GM23338 (cell line): ENCODE results near the gene MBD2. TPM values are rescaled to one million over a fixed set of nuclear protein-coding genes. Genes with fewer than 3 reads are reported as not detected.
A peak's percentile ranks its signal among the peaks of the same experiment; 100 is the strongest.

Experiments used
- ATAC-seq: fragments of 200-7000 bp; cut with Tn5 transposase; 3 replicates; pipeline ENCODE4 v1.9.1; 2020
- DNase-seq: peaks from one replicate; pipeline ENCODE4 v3.0.0-alpha.2; 2015; ENCODE audit warnings: low spot score
- H2AFZ ChIP-seq: fragments of 200-600 bp; sonication (generic); 2 replicates; pipeline ENCODE4 v1.8.0; 2016; ENCODE audit warnings: antibody characterized with exemption, mild to moderate bottlenecking, moderate library complexity
- H3F3A ChIP-seq: fragments of 200-600 bp; sonication (generic); replicated peaks from 2 replicates; pipeline ENCODE4 v1.8.0; 2017; ENCODE audit warnings: antibody characterized with exemption, mixed run types, low read depth
- H3K27ac ChIP-seq: fragments of 200-600 bp; sonication (generic); 2 replicates; pipeline ENCODE4 v1.6.1; 2016; ENCODE audit warnings: low read depth
- H3K27me3 ChIP-seq: fragments of 200-600 bp; sonication (generic); 2 replicates; pipeline ENCODE4 v1.8.0; 2016; ENCODE audit warnings: mild to moderate bottlenecking, mixed run types, moderate library complexity; ENCODE audit not compliant: insufficient read depth
- H3K36me3 ChIP-seq: fragments of 200-600 bp; sonication (generic); 2 replicates; pipeline ENCODE4 v1.8.0; 2016; ENCODE audit warnings: mild to moderate bottlenecking; ENCODE audit not compliant: insufficient read depth
- H3K4me1 ChIP-seq: fragments of 200-600 bp; sonication (generic); 2 replicates; pipeline ENCODE4 v1.8.0; 2016; ENCODE audit warnings: mild to moderate bottlenecking, moderate library complexity; ENCODE audit not compliant: insufficient read depth
- H3K4me2 ChIP-seq: fragments of 200-600 bp; sonication (generic); 2 replicates; pipeline ENCODE4 v1.7.1; 2017; ENCODE audit warnings: mixed run types
- H3K4me3 ChIP-seq: fragments of 200-600 bp; sonication (generic); 2 replicates; pipeline ENCODE4 v1.6.1; 2016; ENCODE audit warnings: mixed run types
- H3K79me2 ChIP-seq: fragments of 200-600 bp; sonication (generic); replicated peaks from 2 replicates; pipeline ENCODE4 v1.8.0; 2017; ENCODE audit warnings: mild to moderate bottlenecking; ENCODE audit not compliant: insufficient read depth
- H3K9me2 ChIP-seq: fragments of 200-600 bp; sonication (generic); 2 replicates; pipeline ENCODE4 v1.8.0; 2017; ENCODE audit not compliant: insufficient read depth
- H4K20me1 ChIP-seq: fragments of 200-600 bp; sonication (generic); replicated peaks from 2 replicates; pipeline ENCODE4 v1.8.0; 2017; ENCODE audit warnings: mild to moderate bottlenecking; ENCODE audit not compliant: insufficient read depth
- H3K27ac Mint-ChIP-seq: 2 replicates; pipeline ENCODE4 v1.8.0; 2020; ENCODE audit warnings: inconsistent platforms, mild to moderate bottlenecking, moderate library complexity, mixed read lengths
- H3K27me3 Mint-ChIP-seq: 3 replicates; pipeline ENCODE4 v1.8.0; 2022; ENCODE audit warnings: low read depth, mild to moderate bottlenecking, moderate library complexity, mixed read lengths, inconsistent platforms; ENCODE audit not compliant: insufficient read depth, poor library complexity
- H3K36me3 Mint-ChIP-seq: 3 replicates; pipeline ENCODE4 v1.8.0; 2021; ENCODE audit warnings: low read depth, mild to moderate bottlenecking, inconsistent platforms, moderate library complexity, mixed read lengths
- H3K4me1 Mint-ChIP-seq: 3 replicates; pipeline ENCODE4 v1.8.0; 2020; ENCODE audit warnings: mild to moderate bottlenecking, inconsistent platforms, mixed read lengths
- H3K4me3 Mint-ChIP-seq: 3 replicates; pipeline ENCODE4 v1.8.0; 2021; ENCODE audit warnings: moderate library complexity, mild to moderate bottlenecking, inconsistent platforms, mixed read lengths
- H3K9me3 Mint-ChIP-seq: 3 replicates; pipeline ENCODE4 v1.8.0; 2020; ENCODE audit warnings: moderate library complexity, mild to moderate bottlenecking, inconsistent platforms, mixed read lengths
- CREB1 ChIP-seq: fragments of 250-450 bp; sonication (Bioruptor Pico); IDR thresholded peaks from 2 replicates; pipeline ENCODE4 v1.5.0; 2020; ENCODE audit warnings: low read depth, mild to moderate bottlenecking, moderate library complexity
- EZH2 ChIP-seq: fragments of 200-600 bp; sonication (generic); IDR thresholded peaks from one replicate; pipeline ENCODE4 v1.8.0; 2017; ENCODE audit warnings: antibody characterized with exemption, mild to moderate bottlenecking, low read depth; ENCODE audit not compliant: unreplicated experiment
- EZH2phosphoT487 ChIP-seq: fragments of 200-600 bp; sonication (generic); IDR thresholded peaks from one replicate; pipeline ENCODE4 v1.8.1; 2018; ENCODE audit warnings: antibody characterized with exemption; ENCODE audit not compliant: unreplicated experiment
- POLR2AphosphoS5 ChIP-seq: IDR thresholded peaks from 2 replicates; pipeline ENCODE4 v1.6.1; 2016; ENCODE audit warnings: antibody characterized with exemption, low read depth
- ZNF114 ChIP-seq: fragments of 250-450 bp; sonication (Bioruptor Pico); IDR thresholded peaks from 2 replicates; pipeline ENCODE4 v1.5.0; 2020; ENCODE audit warnings: mild to moderate bottlenecking, moderate library complexity
- long read RNA-seq: library from polyadenylated mRNA; unstranded; transcript quantifications from one replicate; pipeline ENCODE4 v2.0.0, GENCODE V29; 2020; ENCODE audit not compliant: unreplicated experiment
- polyA plus RNA-seq: library from polyadenylated mRNA; unstranded; fragments of >200 nt; fragmentation: Nextera tagmentation; extraction: Ambion mirVana; gene quantifications from 2 replicates; pipeline ENCODE4 v1.2.1, GENCODE V29; 2016
- total RNA-seq: library from RNA; depleted of rRNA; stranded (reverse); fragments of >200 nt; shearing (Covaris generic); gene quantifications from 2 replicates; pipeline ENCODE4 v1.2.3, GENCODE V29; 2014; rRNA removed
- TF ChIP-seq, protein P1 (sequence below): IDR thresholded peaks from 2 replicates; pipeline ENCODE4 v1.6.1; 2016; ENCODE audit warnings: antibody characterized with exemption
- TF ChIP-seq, protein P2 (sequence below): fragments of 250-450 bp; sonication (Bioruptor Pico); IDR thresholded peaks from 2 replicates; pipeline ENCODE4 v1.5.0; 2020; ENCODE audit warnings: mild to moderate bottlenecking, moderate library complexity
- TF ChIP-seq, protein P3 (sequence below), 2 experiments: fragments of 200-600 bp in 1 of 2; sonication (generic) in 1 of 2; conservative IDR thresholded peaks; 2 replicates each; pipeline versions ENCODE4 v1.5.1 to v1.6.1; 2016 to 2017; ENCODE audit warnings: antibody characterized with exemption in 2 of 2, low read depth in 2 of 2, mild to moderate bottlenecking in 2 of 2, moderate library complexity in 1 of 2

MBD2 gene, protein sequence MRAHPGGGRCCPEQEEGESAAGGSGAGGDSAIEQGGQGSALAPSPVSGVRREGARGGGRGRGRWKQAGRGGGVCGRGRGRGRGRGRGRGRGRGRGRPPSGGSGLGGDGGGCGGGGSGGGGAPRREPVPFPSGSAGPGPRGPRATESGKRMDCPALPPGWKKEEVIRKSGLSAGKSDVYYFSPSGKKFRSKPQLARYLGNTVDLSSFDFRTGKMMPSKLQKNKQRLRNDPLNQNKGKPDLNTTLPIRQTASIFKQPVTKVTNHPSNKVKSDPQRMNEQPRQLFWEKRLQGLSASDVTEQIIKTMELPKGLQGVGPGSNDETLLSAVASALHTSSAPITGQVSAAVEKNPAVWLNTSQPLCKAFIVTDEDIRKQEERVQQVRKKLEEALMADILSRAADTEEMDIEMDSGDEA
- total RNA-seq = 39.2 and 41.2 TPM in 2 replicates
- 10.3 and 11.2 TPM in 2 replicates for polyA plus RNA-seq
- long read RNA-seq, partial matches to known transcripts = 5 of 5 reads
- long read RNA-seq, other reads (novel, unspliced or antisense) = 0 of 5 reads

DNA sequence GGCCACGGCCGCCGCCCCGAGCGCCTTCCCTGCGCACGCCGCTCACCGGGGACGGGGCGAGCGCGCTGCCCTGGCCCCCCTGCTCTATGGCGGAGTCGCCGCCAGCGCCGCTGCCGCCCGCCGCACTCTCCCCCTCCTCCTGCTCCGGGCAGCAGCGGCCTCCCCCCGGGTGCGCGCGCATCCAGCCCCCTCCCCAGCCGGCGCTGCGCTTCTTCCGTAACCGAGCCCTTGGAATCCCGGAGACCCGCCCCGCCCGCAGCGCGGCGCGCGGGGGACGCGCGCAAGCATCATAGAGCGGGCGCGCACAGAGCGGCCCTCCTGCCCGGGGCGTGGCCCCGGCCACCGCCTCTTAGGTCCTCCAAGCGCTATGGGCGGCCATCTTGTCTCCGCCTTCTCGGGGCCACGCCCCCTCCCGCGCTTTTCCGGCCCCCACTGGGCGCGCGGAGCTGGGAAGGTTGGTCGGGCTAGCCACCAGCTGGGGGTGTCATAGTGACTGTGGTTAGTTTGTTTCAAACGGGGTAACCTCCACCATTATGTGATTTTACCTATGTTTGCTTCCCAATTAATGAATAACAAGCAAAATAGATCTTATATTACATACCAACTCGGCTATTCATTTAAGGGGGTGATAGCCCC lies at the start of gene MBD2:
Gene MBD2, minus strand, starts transcription at position 291 of the 636 bp plus-strand sequence. Its CDS starts 110 bp downstream, at position 181.
- no peaks in the 10 kb centered on the region for H3K9me3 Mint-ChIP-seq

More for the DNA sequence above, at the start of gene MBD2:
- Histone ChIP-seq H3K36me3 (peaks cover 4% of the 10 kb centered on the region; the same call in 1 of the 2 replicates), H3K4me3 (peak within 1 kb of the TSS; percentile 71), H3K9me2 (no peaks in the 10 kb centered on the region), H2AFZ (peak within 1 kb of the TSS; percentile 65), H3K4me2 (peak within 1 kb of the TSS; percentile 90), H3K27ac (peak within 1 kb of the TSS; percentile 41; the same call in 1 of the 2 replicates), H3K4me1 (peaks cover 30% of the 10 kb centered on the region), H3F3A (no peaks in the 10 kb centered on the region), H4K20me1 (peaks cover 27% of the 10 kb centered on the region), H3K79me2 (peaks cover 44% of the 10 kb centered on the region), H3K27me3 (no peaks in the 10 kb centered on the region)
- H3K36me3 Mint-ChIP-seq = peaks cover 4% of the 10 kb centered on the region; the same call in 1 of the 3 replicates
- ATAC-seq = peak; percentile 97
- peak within 1 kb of the TSS; percentile 94 for H3K4me3 Mint-ChIP-seq
- H3K27me3 Mint-ChIP-seq = no peaks in the 10 kb centered on the region
- peak within 1 kb of the TSS; percentile 95 for H3K27ac Mint-ChIP-seq
- peak; percentile 98 for DNase-seq
- H3K4me1 Mint-ChIP-seq = peaks cover 23% of the 10 kb centered on the region
- TF ChIP-seq EZH2 = no peak
- TF ChIP-seq ZNF114 = no peak
- no peak for TF ChIP-seq EZH2phosphoT487
- TF ChIP-seq POLR2AphosphoS5 = peak; percentile 58
- TF ChIP-seq CREB1 (CRISPR knock-in tag) = peak; percentile 74
- TF ChIP-seq, protein P1, sequence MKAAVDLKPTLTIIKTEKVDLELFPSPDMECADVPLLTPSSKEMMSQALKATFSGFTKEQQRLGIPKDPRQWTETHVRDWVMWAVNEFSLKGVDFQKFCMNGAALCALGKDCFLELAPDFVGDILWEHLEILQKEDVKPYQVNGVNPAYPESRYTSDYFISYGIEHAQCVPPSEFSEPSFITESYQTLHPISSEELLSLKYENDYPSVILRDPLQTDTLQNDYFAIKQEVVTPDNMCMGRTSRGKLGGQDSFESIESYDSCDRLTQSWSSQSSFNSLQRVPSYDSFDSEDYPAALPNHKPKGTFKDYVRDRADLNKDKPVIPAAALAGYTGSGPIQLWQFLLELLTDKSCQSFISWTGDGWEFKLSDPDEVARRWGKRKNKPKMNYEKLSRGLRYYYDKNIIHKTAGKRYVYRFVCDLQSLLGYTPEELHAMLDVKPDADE = 0 out of 2 replicates have a peak, but pooled peaks have one; percentile 31
- TF ChIP-seq, protein P2, sequence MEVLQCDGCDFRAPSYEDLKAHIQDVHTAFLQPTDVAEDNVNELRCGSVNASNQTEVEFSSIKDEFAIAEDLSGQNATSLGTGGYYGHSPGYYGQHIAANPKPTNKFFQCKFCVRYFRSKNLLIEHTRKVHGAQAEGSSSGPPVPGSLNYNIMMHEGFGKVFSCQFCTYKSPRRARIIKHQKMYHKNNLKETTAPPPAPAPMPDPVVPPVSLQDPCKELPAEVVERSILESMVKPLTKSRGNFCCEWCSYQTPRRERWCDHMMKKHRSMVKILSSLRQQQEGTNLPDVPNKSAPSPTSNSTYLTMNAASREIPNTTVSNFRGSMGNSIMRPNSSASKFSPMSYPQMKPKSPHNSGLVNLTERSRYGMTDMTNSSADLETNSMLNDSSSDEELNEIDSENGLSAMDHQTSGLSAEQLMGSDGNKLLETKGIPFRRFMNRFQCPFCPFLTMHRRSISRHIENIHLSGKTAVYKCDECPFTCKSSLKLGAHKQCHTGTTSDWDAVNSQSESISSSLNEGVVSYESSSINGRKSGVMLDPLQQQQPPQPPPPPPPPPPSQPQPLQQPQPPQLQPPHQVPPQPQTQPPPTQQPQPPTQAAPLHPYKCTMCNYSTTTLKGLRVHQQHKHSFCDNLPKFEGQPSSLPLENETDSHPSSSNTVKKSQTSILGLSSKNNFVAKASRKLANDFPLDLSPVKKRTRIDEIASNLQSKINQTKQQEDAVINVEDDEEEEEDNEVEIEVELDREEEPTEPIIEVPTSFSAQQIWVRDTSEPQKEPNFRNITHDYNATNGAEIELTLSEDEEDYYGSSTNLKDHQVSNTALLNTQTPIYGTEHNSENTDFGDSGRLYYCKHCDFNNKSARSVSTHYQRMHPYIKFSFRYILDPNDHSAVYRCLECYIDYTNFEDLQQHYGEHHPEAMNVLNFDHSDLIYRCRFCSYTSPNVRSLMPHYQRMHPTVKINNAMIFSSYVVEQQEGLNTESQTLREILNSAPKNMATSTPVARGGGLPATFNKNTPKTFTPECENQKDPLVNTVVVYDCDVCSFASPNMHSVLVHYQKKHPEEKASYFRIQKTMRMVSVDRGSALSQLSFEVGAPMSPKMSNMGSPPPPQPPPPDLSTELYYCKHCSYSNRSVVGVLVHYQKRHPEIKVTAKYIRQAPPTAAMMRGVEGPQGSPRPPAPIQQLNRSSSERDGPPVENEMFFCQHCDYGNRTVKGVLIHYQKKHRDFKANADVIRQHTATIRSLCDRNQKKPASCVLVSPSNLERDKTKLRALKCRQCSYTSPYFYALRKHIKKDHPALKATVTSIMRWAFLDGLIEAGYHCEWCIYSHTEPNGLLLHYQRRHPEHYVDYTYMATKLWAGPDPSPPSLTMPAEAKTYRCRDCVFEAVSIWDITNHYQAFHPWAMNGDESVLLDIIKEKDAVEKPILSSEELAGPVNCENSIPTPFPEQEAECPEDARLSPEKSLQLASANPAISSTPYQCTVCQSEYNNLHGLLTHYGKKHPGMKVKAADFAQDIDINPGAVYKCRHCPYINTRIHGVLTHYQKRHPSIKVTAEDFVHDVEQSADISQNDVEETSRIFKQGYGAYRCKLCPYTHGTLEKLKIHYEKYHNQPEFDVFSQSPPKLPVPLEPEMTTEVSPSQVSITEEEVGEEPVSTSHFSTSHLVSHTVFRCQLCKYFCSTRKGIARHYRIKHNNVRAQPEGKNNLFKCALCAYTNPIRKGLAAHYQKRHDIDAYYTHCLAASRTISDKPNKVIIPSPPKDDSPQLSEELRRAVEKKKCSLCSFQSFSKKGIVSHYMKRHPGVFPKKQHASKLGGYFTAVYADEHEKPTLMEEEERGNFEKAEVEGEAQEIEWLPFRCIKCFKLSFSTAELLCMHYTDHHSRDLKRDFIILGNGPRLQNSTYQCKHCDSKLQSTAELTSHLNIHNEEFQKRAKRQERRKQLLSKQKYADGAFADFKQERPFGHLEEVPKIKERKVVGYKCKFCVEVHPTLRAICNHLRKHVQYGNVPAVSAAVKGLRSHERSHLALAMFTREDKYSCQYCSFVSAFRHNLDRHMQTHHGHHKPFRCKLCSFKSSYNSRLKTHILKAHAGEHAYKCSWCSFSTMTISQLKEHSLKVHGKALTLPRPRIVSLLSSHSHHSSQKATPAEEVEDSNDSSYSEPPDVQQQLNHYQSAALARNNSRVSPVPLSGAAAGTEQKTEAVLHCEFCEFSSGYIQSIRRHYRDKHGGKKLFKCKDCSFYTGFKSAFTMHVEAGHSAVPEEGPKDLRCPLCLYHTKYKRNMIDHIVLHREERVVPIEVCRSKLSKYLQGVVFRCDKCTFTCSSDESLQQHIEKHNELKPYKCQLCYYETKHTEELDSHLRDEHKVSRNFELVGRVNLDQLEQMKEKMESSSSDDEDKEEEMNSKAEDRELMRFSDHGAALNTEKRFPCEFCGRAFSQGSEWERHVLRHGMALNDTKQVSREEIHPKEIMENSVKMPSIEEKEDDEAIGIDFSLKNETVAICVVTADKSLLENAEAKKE (CRISPR knock-in tag) = no peak
- TF ChIP-seq, protein P3, sequence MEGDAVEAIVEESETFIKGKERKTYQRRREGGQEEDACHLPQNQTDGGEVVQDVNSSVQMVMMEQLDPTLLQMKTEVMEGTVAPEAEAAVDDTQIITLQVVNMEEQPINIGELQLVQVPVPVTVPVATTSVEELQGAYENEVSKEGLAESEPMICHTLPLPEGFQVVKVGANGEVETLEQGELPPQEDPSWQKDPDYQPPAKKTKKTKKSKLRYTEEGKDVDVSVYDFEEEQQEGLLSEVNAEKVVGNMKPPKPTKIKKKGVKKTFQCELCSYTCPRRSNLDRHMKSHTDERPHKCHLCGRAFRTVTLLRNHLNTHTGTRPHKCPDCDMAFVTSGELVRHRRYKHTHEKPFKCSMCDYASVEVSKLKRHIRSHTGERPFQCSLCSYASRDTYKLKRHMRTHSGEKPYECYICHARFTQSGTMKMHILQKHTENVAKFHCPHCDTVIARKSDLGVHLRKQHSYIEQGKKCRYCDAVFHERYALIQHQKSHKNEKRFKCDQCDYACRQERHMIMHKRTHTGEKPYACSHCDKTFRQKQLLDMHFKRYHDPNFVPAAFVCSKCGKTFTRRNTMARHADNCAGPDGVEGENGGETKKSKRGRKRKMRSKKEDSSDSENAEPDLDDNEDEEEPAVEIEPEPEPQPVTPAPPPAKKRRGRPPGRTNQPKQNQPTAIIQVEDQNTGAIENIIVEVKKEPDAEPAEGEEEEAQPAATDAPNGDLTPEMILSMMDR (conservative IDR thresholded peaks at IDR 0.05; ENCODE audit: low read depth in 2 of 2) = peak; percentile 46 to 58
